GM12878 (cell line): ENCODE data around the gene CCN2. TPM values are rescaled to one million over a fixed set of nuclear protein-coding genes. Genes with fewer than 3 reads are reported as not detected.

ENCODE experiments used
- CTCF ChIP-seq, 3 experiments: IDR thresholded peaks in 2 of 3; conservative IDR thresholded peaks in 1 of 3; 2 replicates each; pipeline ENCODE4 v1.5.1; 2011; ENCODE audit warnings: low read depth in 3 of 3, low read length in 3 of 3, mild to moderate bottlenecking in 3 of 3, control low read depth in 2 of 3, moderate library complexity in 2 of 3, inconsistent platforms in 1 of 3, mixed read lengths in 1 of 3; ENCODE audit not compliant: control insufficient read depth in 2 of 3, insufficient read depth in 1 of 3; ENCODE audit errors: extremely low read depth in 1 of 3
- E2F8 ChIP-seq: fragments of 450-650 bp; IDR thresholded peaks from 2 replicates; pipeline ENCODE4 v1.6.1; 2018; ENCODE audit warnings: mild to moderate bottlenecking, low read depth, moderate library complexity; ENCODE audit not compliant: partially characterized antibody
- KDM1A ChIP-seq: fragments of 200-600 bp; sonication (generic); IDR thresholded peaks from 2 replicates; pipeline ENCODE4 v1.6.1; 2016; ENCODE audit warnings: borderline replicate concordance
- NFYA ChIP-seq: IDR thresholded peaks from 2 replicates; pipeline ENCODE4 v1.6.1; 2011; ENCODE audit warnings: low read depth, mild to moderate bottlenecking, low read length, improper control_type of control experiment, borderline replicate concordance
- PAX5 ChIP-seq: IDR thresholded peaks from 2 replicates; pipeline ENCODE4 v1.6.1; 2011; ENCODE audit warnings: low read depth, low read length, borderline replicate concordance
- RCOR1 ChIP-seq: conservative IDR thresholded peaks from 2 replicates; pipeline ENCODE4 v1.6.1; 2012; ENCODE audit warnings: low read depth, low read length, improper control_type of control experiment
- SRF ChIP-seq, 2 experiments: IDR thresholded peaks; 2 replicates each; pipeline ENCODE4 v1.6.1; 2011; ENCODE audit warnings: low read depth in 2 of 2, low read length in 2 of 2, mild to moderate bottlenecking in 1 of 2, moderate library complexity in 1 of 2
- ZNF207 ChIP-seq: fragments of 450-650 bp; IDR thresholded peaks from 2 replicates; pipeline ENCODE4 v1.6.1; 2014; ENCODE audit warnings: antibody characterized with exemption, mild to moderate bottlenecking, borderline replicate concordance
- polyA plus RNA-seq, 11 experiments: library from polyadenylated mRNA; depleted of rRNA in 4 of 11; unstranded in 6 of 11; stranded (reverse) in 5 of 11; fragments of >200 nt; fragmentation: Nextera tagmentation in 4 of 11; fragmentation: Illumina TruSeq in 1 of 11; extraction: Ambion mirVana in 4 of 11; extraction: Trizol in 1 of 11; gene quantifications; 1 replicate in 1 of 11; 2 replicates in 10 of 11; pipeline versions ENCODE4 v1.2.1 to v1.2.3, GENCODE V29; 2011 to 2016; ENCODE audit warnings: inconsistent platforms in 2 of 11, missing spikeins in 2 of 11, low read depth in 1 of 11
- total RNA-seq, 4 experiments: library from RNA; depleted of rRNA in 3 of 4; stranded (reverse); fragments of >200 nt in 3 of 4; fragmentation: Illumina TruSeq in 1 of 4; extraction: Trizol in 1 of 4; gene quantifications; 2 replicates each; pipeline versions ENCODE4 v1.2.1 to v1.2.3, GENCODE V29; 2013 to 2021

The CCN2 gene
- total and polyA plus RNA-seq, 10 of the 15 experiments (the other 5 are each of a cell fraction or from before 2014, with no cell fraction given): 0.26 to 0.62 (median 0.44) TPM; not detected in 7

GRCh38 chr6:131931063-131931750 lies 20.0 kb downstream of the CCN2 start (continued):
- no peak for TF ChIP-seq CTCF (IDR thresholded peaks at IDR 0.05 in 2 of 3, conservative IDR thresholded peaks at IDR 0.05 in 1 of 3; ENCODE audit: control insufficient read depth in 2 of 3, extremely low read depth in 1 of 3, insufficient read depth in 1 of 3, low read depth in 3 of 3, low read length in 3 of 3)
- no peak for TF ChIP-seq RCOR1
- no peak for TF ChIP-seq E2F8
- no peak for TF ChIP-seq KDM1A
- TF ChIP-seq PAX5: no peak
- TF ChIP-seq ZNF207: no peak
- TF ChIP-seq NFYA: no peak
- no peak for TF ChIP-seq SRF (IDR thresholded peaks at IDR 0.05; ENCODE audit: low read depth in 2 of 2, low read length in 2 of 2)
